ENCODE results near the gene CHD1. TPM values are rescaled to one million over a fixed set of nuclear protein-coding genes. Genes with fewer than 3 reads are reported as not detected.

Gene CHD1
- total and polyA plus RNA-seq, 9 of the 15 experiments (the other 6 are each of a cell fraction or from before 2014, with no cell fraction given): 27.3 to 133 (median 58.7) TPM

DNA sequence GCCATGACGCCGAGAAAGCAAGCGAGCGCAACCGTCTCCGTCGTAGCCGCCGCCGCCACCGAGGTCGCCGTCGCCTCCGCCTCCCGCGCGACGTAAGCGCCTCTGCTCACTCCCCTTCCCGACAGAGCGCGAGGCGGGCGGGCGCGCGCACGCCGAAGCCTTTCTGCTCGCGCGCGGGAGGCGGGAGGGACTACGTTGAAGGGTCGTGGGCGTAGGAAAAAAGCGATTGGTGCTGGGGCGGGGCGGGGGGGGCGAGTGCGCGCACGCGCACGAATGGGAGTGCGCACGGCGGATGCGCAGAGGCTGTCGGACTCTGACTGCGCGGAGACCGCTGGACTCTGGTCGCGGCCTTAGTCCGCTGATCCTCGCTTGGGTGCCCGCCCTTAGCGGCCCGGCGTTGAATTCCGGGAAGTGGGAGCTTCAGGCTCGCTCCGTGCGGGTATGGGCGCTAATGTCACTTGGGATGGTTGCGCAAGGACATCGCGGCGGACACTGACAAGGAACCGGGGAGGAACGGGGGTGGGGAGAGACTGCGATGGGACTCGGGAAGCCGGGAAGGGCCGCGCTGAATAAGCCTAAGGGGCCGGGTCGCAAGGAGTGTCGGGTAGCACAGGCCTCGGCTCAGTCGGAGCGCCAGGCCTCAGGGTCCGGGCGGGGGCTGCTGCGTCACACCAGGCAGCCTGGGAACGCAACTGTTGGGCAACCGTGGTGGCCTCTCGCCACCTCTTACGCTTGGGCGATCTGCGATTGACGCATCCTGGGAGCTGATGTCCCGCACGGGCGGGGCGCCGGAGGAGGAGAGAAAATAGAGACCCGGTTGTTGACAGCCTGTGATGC lies at the start of gene CHD1 (continued):
- TF ChIP-seq ILK (tag; IDR thresholded peaks at IDR 0.05; ENCODE audit: borderline replicate concordance, low read depth) (no peak), PHB (CRISPR knock-in tag; IDR thresholded peaks at IDR 0.05) (no peak), NR2F6 (CRISPR knock-in tag; IDR thresholded peaks at IDR 0.05) (peak; percentile 34; the same call in 1 of the 2 replicates), CBX2 (IDR thresholded peaks at IDR 0.05; ENCODE audit: insufficient read depth, low read length, poor library complexity, severe bottlenecking) (no peak), SREBF2 (CRISPR knock-in tag; IDR thresholded peaks at IDR 0.05) (no peak), MBD2 (IDR thresholded peaks at IDR 0.05; ENCODE audit: borderline replicate concordance, low read depth) (peak; percentile 69), ILF3 (IDR thresholded peaks at IDR 0.05; ENCODE audit: borderline replicate concordance) (no peak), HOXB6 (CRISPR knock-in tag; IDR thresholded peaks at IDR 0.05; ENCODE audit: borderline replicate concordance) (no peak), ZSCAN29 (IDR thresholded peaks at IDR 0.05) (0 out of 2 replicates have a peak, but pooled peaks have one; percentile 19), ZNF696 (CRISPR knock-in tag; conservative IDR thresholded peaks at IDR 0.05) (no peak)
- TF ChIP-seq, protein P1, sequence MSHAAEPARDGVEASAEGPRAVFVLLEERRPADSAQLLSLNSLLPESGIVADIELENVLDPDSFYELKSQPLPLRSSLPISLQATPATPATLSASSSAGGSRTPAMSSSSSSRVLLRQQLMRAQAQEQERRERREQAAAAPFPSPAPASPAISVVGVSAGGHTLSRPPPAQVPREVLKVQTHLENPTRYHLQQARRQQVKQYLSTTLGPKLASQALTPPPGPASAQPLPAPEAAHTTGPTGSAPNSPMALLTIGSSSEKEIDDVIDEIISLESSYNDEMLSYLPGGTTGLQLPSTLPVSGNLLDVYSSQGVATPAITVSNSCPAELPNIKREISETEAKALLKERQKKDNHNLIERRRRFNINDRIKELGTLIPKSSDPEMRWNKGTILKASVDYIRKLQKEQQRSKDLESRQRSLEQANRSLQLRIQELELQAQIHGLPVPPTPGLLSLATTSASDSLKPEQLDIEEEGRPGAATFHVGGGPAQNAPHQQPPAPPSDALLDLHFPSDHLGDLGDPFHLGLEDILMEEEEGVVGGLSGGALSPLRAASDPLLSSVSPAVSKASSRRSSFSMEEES (CRISPR knock-in tag; IDR thresholded peaks at IDR 0.05): no peak
- TF ChIP-seq, protein P2, sequence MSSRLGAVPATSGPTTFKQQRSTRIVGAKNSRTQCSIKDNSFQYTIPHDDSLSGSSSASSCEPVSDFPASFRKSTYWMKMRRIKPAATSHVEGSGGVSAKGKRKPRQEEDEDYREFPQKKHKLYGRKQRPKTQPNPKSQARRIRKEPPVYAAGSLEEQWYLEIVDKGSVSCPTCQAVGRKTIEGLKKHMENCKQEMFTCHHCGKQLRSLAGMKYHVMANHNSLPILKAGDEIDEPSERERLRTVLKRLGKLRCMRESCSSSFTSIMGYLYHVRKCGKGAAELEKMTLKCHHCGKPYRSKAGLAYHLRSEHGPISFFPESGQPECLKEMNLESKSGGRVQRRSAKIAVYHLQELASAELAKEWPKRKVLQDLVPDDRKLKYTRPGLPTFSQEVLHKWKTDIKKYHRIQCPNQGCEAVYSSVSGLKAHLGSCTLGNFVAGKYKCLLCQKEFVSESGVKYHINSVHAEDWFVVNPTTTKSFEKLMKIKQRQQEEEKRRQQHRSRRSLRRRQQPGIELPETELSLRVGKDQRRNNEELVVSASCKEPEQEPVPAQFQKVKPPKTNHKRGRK (tag; IDR thresholded peaks at IDR 0.05): no peak
- TF ChIP-seq, protein P3, sequence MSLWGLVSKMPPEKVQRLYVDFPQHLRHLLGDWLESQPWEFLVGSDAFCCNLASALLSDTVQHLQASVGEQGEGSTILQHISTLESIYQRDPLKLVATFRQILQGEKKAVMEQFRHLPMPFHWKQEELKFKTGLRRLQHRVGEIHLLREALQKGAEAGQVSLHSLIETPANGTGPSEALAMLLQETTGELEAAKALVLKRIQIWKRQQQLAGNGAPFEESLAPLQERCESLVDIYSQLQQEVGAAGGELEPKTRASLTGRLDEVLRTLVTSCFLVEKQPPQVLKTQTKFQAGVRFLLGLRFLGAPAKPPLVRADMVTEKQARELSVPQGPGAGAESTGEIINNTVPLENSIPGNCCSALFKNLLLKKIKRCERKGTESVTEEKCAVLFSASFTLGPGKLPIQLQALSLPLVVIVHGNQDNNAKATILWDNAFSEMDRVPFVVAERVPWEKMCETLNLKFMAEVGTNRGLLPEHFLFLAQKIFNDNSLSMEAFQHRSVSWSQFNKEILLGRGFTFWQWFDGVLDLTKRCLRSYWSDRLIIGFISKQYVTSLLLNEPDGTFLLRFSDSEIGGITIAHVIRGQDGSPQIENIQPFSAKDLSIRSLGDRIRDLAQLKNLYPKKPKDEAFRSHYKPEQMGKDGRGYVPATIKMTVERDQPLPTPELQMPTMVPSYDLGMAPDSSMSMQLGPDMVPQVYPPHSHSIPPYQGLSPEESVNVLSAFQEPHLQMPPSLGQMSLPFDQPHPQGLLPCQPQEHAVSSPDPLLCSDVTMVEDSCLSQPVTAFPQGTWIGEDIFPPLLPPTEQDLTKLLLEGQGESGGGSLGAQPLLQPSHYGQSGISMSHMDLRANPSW (CRISPR knock-in tag; IDR thresholded peaks at IDR 0.05): no peak; the same call in 1 of the 2 replicates
- TF ChIP-seq, protein P4, sequence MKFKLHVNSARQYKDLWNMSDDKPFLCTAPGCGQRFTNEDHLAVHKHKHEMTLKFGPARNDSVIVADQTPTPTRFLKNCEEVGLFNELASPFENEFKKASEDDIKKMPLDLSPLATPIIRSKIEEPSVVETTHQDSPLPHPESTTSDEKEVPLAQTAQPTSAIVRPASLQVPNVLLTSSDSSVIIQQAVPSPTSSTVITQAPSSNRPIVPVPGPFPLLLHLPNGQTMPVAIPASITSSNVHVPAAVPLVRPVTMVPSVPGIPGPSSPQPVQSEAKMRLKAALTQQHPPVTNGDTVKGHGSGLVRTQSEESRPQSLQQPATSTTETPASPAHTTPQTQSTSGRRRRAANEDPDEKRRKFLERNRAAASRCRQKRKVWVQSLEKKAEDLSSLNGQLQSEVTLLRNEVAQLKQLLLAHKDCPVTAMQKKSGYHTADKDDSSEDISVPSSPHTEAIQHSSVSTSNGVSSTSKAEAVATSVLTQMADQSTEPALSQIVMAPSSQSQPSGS (CRISPR knock-in tag; IDR thresholded peaks at IDR 0.05): no peak
- TF ChIP-seq, protein P5, sequence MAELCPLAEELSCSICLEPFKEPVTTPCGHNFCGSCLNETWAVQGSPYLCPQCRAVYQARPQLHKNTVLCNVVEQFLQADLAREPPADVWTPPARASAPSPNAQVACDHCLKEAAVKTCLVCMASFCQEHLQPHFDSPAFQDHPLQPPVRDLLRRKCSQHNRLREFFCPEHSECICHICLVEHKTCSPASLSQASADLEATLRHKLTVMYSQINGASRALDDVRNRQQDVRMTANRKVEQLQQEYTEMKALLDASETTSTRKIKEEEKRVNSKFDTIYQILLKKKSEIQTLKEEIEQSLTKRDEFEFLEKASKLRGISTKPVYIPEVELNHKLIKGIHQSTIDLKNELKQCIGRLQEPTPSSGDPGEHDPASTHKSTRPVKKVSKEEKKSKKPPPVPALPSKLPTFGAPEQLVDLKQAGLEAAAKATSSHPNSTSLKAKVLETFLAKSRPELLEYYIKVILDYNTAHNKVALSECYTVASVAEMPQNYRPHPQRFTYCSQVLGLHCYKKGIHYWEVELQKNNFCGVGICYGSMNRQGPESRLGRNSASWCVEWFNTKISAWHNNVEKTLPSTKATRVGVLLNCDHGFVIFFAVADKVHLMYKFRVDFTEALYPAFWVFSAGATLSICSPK (IDR thresholded peaks at IDR 0.05; ENCODE audit: borderline replicate concordance): no peak
